ENCODE data around the gene PLA2G3. TPM values are rescaled to one million over a fixed set of nuclear protein-coding genes. Genes with fewer than 3 reads are reported as not detected.

Gene PLA2G3
- polyA plus RNA-seq, 2 of the 4 experiments (the other 2 are of a cell fraction), result not detected

DNA sequence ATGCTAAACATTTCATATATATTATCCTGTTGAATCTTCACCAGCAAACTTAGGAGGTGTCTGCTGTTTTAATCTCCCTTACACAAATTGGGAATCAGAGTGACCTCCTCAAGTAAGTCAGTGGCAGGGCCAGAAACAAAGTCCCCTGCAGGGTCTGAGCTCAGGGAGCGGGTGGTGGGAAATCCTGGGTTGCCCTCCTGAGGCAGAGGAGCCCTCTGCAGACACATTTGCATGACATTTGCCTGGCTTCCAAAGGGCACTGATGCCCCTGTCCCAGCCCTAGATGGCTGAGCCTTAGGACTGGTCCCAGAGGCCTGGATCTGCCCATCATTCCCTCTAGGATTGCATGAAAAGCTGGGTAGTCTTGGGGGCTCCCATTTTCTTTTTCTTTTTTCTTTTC lies 19.7 kb downstream of the PLA2G3 start:
- no peak for TF ChIP-seq MAZ (IDR thresholded peaks at IDR 0.05; ENCODE audit: borderline replicate concordance, low read depth, low read length)
- no peak for TF ChIP-seq MYC (IDR thresholded peaks at IDR 0.05; ENCODE audit: borderline replicate concordance, low read length)
- TF ChIP-seq FOSL2 (IDR thresholded peaks at IDR 0.05), result no peak
- no peak for TF ChIP-seq FOSL2 (CRISPR knock-in tag; IDR thresholded peaks at IDR 0.05)
- TF ChIP-seq FOSB (CRISPR knock-in tag; IDR thresholded peaks at IDR 0.05), result no peak
- TF ChIP-seq CEBPB (IDR thresholded peaks at IDR 0.05), result no peak
- no peak for TF ChIP-seq HDAC2 (IDR thresholded peaks at IDR 0.05)
- no peak for TF ChIP-seq ZSCAN20 (CRISPR knock-in tag; IDR thresholded peaks at IDR 0.05)
- no peak for TF ChIP-seq POLR2AphosphoS2 (conservative IDR thresholded peaks at IDR 0.05; ENCODE audit: low read length)
- no peak for TF ChIP-seq PHF8 (IDR thresholded peaks at IDR 0.05; ENCODE audit: borderline replicate concordance, low read depth)
- no peak for TF ChIP-seq BHLHE40 (IDR thresholded peaks at IDR 0.05; ENCODE audit: low read depth, low read length)
- TF ChIP-seq, protein P1, sequence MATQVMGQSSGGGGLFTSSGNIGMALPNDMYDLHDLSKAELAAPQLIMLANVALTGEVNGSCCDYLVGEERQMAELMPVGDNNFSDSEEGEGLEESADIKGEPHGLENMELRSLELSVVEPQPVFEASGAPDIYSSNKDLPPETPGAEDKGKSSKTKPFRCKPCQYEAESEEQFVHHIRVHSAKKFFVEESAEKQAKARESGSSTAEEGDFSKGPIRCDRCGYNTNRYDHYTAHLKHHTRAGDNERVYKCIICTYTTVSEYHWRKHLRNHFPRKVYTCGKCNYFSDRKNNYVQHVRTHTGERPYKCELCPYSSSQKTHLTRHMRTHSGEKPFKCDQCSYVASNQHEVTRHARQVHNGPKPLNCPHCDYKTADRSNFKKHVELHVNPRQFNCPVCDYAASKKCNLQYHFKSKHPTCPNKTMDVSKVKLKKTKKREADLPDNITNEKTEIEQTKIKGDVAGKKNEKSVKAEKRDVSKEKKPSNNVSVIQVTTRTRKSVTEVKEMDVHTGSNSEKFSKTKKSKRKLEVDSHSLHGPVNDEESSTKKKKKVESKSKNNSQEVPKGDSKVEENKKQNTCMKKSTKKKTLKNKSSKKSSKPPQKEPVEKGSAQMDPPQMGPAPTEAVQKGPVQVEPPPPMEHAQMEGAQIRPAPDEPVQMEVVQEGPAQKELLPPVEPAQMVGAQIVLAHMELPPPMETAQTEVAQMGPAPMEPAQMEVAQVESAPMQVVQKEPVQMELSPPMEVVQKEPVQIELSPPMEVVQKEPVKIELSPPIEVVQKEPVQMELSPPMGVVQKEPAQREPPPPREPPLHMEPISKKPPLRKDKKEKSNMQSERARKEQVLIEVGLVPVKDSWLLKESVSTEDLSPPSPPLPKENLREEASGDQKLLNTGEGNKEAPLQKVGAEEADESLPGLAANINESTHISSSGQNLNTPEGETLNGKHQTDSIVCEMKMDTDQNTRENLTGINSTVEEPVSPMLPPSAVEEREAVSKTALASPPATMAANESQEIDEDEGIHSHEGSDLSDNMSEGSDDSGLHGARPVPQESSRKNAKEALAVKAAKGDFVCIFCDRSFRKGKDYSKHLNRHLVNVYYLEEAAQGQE (IDR thresholded peaks at IDR 0.05), result no peak
- TF ChIP-seq SREBF2 (IDR thresholded peaks at IDR 0.05), result no peak
- DNase-seq (ENCODE audit: low read depth in 1 of 2, low spot score in 1 of 2) (no peak), FAIRE-seq (no peak), ATAC-seq (no peak)
- POLR2A ChIA-PET, result no interaction called here
- Histone ChIP-seq H3K9me3 (no peaks in the 10 kb centered on the region), H3K27ac (no peak overlapping the region), H3K4me2 (no peak overlapping the region), H3K4me1 (peaks cover 11% of the 10 kb centered on the region), H3K4me3 (no peak overlapping the region)
- CTCF ChIA-PET, result interaction anchor here (0.6 to 2.9 kb wide), 2 partner anchors 12 to 504 kb away, joined by 3 to 19 read pairs; partner anchors contain the start of gene SELENOM
- WGBS (ENCODE audit: missing lambda C conversion rate), result 100% methylated on average over 1 of the region's 1 CpG

DNA sequence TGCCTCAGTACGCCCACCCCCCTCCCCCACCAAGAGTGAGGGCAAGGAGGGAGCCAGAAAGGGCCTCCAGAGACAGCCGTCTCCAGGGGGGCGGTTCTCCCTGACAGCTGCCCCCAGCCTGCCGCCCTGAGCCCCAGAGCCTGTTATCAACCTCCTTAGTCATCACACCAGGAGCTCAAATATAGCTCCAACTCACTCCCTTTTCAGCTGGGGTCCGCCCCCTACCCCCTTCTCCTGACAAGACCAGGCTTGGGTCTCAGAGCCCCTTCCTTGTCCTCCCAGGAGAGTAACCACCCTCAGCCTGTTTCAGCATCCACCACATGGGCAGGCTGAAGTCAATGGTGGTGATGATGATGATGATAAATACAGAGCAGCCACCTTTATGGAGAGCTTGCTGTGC lies 20.1 kb downstream of the PLA2G3 start:
- ChIA-PET CTCF (interaction anchor here (0.6 to 2.9 kb wide), 2 partner anchors 12 to 504 kb away, joined by 3 to 19 read pairs; partner anchors contain the start of gene SELENOM), POLR2A (no interaction called here)
- FAIRE-seq (no peak), ATAC-seq (no peak), DNase-seq (ENCODE audit: low read depth in 1 of 2, low spot score in 1 of 2) (no peak)
- H3K4me1 ChIP-seq, result peaks cover 11% of the 10 kb centered on the region
- TF ChIP-seq CBX2 (IDR thresholded peaks at IDR 0.05; ENCODE audit: borderline replicate concordance, low read depth) (no peak), ESRRA (IDR thresholded peaks at IDR 0.05; ENCODE audit: borderline replicate concordance, low read length) (no peak), GATA3 (IDR thresholded peaks at IDR 0.05; ENCODE audit: borderline replicate concordance) (no peak), MAZ (IDR thresholded peaks at IDR 0.05; ENCODE audit: borderline replicate concordance, low read depth, low read length) (no peak), HOXB5 (CRISPR knock-in tag; IDR thresholded peaks at IDR 0.05) (no peak), RCOR1 (IDR thresholded peaks at IDR 0.05; ENCODE audit: low read depth, low read length) (no peak), FOSB (CRISPR knock-in tag; IDR thresholded peaks at IDR 0.05) (no peak), CHD2 (IDR thresholded peaks at IDR 0.05; ENCODE audit: low read length, partially characterized antibody) (no peak), EHMT2 (IDR thresholded peaks at IDR 0.05; ENCODE audit: low read depth) (no peak), CHD4 (IDR thresholded peaks at IDR 0.05; ENCODE audit: borderline replicate concordance) (no peak), EP300 (IDR thresholded peaks at IDR 0.05) (no peak), ZC3H11A (IDR thresholded peaks at IDR 0.05) (no peak), TP53 (CRISPR knock-in tag; IDR thresholded peaks at IDR 0.05) (no peak), KDM1A (IDR thresholded peaks at IDR 0.05; ENCODE audit: low read depth) (no peak)
- TF ChIP-seq, protein P2, sequence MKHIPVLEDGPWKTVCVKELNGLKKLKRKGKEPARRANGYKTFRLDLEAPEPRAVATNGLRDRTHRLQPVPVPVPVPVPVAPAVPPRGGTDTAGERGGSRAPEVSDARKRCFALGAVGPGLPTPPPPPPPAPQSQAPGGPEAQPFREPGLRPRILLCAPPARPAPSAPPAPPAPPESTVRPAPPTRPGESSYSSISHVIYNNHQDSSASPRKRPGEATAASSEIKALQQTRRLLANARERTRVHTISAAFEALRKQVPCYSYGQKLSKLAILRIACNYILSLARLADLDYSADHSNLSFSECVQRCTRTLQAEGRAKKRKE (CRISPR knock-in tag; IDR thresholded peaks at IDR 0.05; ENCODE audit: low read depth), result no peak
- no peak overlapping the region for H3K4me3 ChIP-seq
- no peaks in the 10 kb centered on the region for H3K9me3 ChIP-seq
- no peak overlapping the region for H3K27ac ChIP-seq
- no peak overlapping the region for H3K4me2 ChIP-seq
- 54% methylated on average over 3 of the region's 5 CpGs for WGBS (ENCODE audit: missing lambda C conversion rate)

Measured in A549 (cell line).